Karpas-422 (cell line): Measurements from ENCODE around the gene NDFIP2. TPM values are rescaled to one million over a fixed set of nuclear protein-coding genes. Genes with fewer than 3 reads are reported as not detected.
A peak's percentile ranks its signal among the peaks of the same experiment; 100 is the strongest.

Experiments
- DNase-seq: peaks from one replicate; pipeline ENCODE4 v3.0.0-alpha.2; 2015
- H2AFZ ChIP-seq: fragments of 200-600 bp; sonication (generic); 2 replicates; pipeline ENCODE4 v1.6.1; 2014; ENCODE audit warnings: antibody characterized with exemption, low read length, mixed read lengths
- H3K27ac ChIP-seq: fragments of 200-600 bp; sonication (generic); 2 replicates; pipeline ENCODE4 v1.5.1; 2014; ENCODE audit warnings: mild to moderate bottlenecking, low read length, moderate library complexity
- H3K27me3 ChIP-seq: fragments of 200-600 bp; sonication (generic); 2 replicates; pipeline ENCODE4 v1.6.1; 2014; ENCODE audit warnings: low read length, mixed read lengths
- H3K36me3 ChIP-seq: fragments of 200-600 bp; sonication (generic); 2 replicates; pipeline ENCODE4 v1.6.1; 2014; ENCODE audit warnings: low read length, mixed read lengths; ENCODE audit not compliant: insufficient read depth
- H3K4me1 ChIP-seq: fragments of 200-600 bp; sonication (generic); 2 replicates; pipeline ENCODE4 v1.6.1; 2014; ENCODE audit warnings: mild to moderate bottlenecking, low read length, mixed read lengths
- H3K4me2 ChIP-seq: fragments of 200-600 bp; sonication (generic); 2 replicates; pipeline ENCODE4 v1.6.1; 2014; ENCODE audit warnings: low read length, low read depth, mild to moderate bottlenecking; ENCODE audit not compliant: poor library complexity, severe bottlenecking
- H3K4me3 ChIP-seq: fragments of 200-600 bp; sonication (generic); 2 replicates; pipeline ENCODE4 v1.5.1; 2014; ENCODE audit warnings: mild to moderate bottlenecking, antibody characterized with exemption, low read length, mixed read lengths
- H3K79me2 ChIP-seq: fragments of 200-600 bp; sonication (generic); 2 replicates; pipeline ENCODE4 v1.6.1; 2014; ENCODE audit warnings: mild to moderate bottlenecking, low read length, mixed read lengths
- H3K9ac ChIP-seq: fragments of 200-600 bp; sonication (generic); 2 replicates; pipeline ENCODE4 v1.6.0; 2014; ENCODE audit warnings: low read length
- H3K9me2 ChIP-seq: fragments of 200-600 bp; sonication (generic), shearing (Covaris generic); replicated peaks from 2 replicates; pipeline ENCODE4 v1.6.0; 2014; ENCODE audit warnings: mild to moderate bottlenecking, low read length, moderate library complexity; ENCODE audit not compliant: insufficient read depth
- H3K9me3 ChIP-seq: fragments of 300-700, 200-600 bp; sonication (generic); 2 replicates; pipeline ENCODE4 v1.6.1; 2014; ENCODE audit warnings: low read length, mixed read lengths
- H4K20me1 ChIP-seq: fragments of 200-600 bp; sonication (generic); 2 replicates; pipeline ENCODE4 v1.6.1; 2014; ENCODE audit warnings: mild to moderate bottlenecking, antibody characterized with exemption, low read length, low read depth; ENCODE audit not compliant: insufficient read depth
- total RNA-seq: library from RNA; depleted of rRNA; stranded (reverse); fragments of >200 nt; shearing (Covaris generic); gene quantifications from 2 replicates; pipeline ENCODE4 v1.2.3, GENCODE V29; 2014; ENCODE audit warnings: low replicate concordance

Gene NDFIP2
- total RNA-seq, 1 experiment from 2014 or later, result 30.2 TPM

DNA sequence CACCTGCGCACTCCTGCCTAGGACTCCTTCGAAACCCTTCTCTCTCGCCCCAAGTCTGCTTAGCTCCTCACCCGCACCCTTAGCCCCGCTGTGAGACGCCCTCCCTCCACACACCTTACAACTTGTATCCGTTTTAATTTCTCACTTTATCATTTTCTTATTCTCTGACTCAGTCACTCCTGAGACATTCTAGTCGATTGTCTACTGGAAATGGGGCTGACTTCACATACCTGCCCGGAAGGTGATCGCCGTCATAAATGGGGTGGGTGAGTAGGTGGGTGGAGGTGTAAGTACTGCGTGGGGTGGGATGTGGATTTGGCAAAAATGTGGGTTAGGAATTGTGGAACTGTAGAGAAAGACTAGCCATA is 714 bp downstream of the NDFIP2 start:
- Histone ChIP-seq H3K4me2 (peak overlapping the region; percentile 100), H3K4me3 (peak overlapping the region; percentile 92), H4K20me1 (0 out of 2 replicates have a peak, but pooled peaks cover 15% of the 10 kb centered on the region), H3K9me2 (no peaks in the 10 kb centered on the region), H3K27ac (no peak overlapping the region), H3K9me3 (no peaks in the 10 kb centered on the region), H3K4me1 (peaks cover 22% of the 10 kb centered on the region), H3K36me3 (no peaks in the 10 kb centered on the region), H3K79me2 (peaks cover 8% of the 10 kb centered on the region), H3K27me3 (no peaks in the 10 kb centered on the region), H3K9ac (peak overlapping the region; percentile 89), H2AFZ (peak overlapping the region; percentile 99)
- DNase-seq, result peak; percentile 65

DNA sequence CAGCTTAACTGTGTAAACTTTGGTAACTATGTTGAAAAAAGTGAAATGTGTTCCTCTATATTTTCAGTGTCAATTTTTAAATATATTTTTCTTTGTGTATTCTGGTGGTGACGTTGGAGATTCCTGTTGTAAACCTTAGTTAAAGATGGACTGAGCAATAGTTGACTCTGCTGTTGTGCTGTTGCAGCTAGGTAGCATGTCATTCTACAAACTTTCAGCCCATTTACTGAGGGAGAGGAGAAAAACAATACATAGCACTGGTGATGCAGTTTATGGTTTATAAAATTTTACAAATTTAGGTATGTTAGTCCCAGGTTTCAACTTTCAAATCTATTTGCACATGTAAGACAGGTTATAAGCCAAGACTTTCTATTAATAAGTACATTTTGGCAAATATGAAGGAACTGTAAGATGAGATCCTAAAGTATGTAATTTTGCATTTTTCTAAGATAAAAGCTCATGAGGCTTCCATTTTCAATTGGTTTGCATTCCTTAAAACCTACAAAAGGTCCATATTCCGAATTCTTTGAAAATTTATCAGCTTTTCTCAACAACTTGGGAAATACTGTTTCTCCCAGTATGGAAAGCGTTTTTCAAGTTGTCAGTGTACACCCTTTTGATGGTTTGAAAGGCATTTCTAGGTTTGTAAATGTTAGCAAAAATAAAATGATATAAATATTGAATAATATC is 1.5 kb downstream of the NDFIP2 start:
- H3K4me3 ChIP-seq, result peak overlapping the region; percentile 92
- no peaks in the 10 kb centered on the region for H3K36me3 ChIP-seq
- H3K27ac ChIP-seq, result no peak overlapping the region
- no peaks in the 10 kb centered on the region for H3K27me3 ChIP-seq
- H3K4me2 ChIP-seq, result peak overlapping the region; percentile 100
- 0 out of 2 replicates have a peak, but pooled peaks cover 19% of the 10 kb centered on the region for H4K20me1 ChIP-seq
- no peak for DNase-seq
- peaks cover 8% of the 10 kb centered on the region for H3K79me2 ChIP-seq
- peak overlapping the region; percentile 89 for H3K9ac ChIP-seq
- no peaks in the 10 kb centered on the region for H3K9me3 ChIP-seq
- H3K4me1 ChIP-seq, result peaks cover 22% of the 10 kb centered on the region
- H2AFZ ChIP-seq, result no peak overlapping the region
- H3K9me2 ChIP-seq, result no peaks in the 10 kb centered on the region

DNA sequence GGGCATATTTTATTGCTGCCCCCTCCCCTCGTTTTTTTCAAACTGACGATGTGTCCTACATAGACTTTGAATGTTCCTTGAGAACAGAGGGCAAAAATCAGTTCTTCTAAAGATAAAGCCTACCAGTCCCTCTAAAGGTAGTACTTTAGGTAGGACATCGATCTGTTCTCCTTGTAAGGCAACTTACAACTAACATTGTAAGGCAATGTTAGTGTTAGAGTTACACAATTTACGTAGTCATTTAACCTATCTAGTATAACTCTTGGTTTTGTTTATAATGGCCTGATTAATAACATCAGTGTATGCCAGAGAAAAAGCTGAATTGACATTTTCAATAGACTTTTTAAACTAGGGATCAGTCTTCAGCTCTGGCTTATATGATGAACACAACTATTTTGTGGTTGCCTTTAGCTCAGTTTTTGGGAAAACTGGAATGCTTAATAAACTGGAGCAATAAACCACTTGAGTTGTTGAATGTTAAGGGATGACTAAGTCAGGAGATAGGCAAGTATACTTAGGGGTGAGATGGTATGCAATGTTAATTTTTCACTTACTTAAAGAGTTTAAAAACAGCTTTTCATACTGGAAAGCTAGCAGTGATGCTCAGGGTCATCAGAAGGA is 2.2 kb downstream of the NDFIP2 start:
- Histone ChIP-seq H3K9me3 (no peaks in the 10 kb centered on the region), H3K27ac (no peak overlapping the region), H3K4me1 (peaks cover 22% of the 10 kb centered on the region), H3K9me2 (no peaks in the 10 kb centered on the region), H3K27me3 (no peaks in the 10 kb centered on the region), H3K9ac (no peak overlapping the region), H4K20me1 (0 out of 2 replicates have a peak, but pooled peaks cover 19% of the 10 kb centered on the region), H3K79me2 (peaks cover 8% of the 10 kb centered on the region), H2AFZ (no peak overlapping the region), H3K4me2 (no peak overlapping the region), H3K36me3 (no peaks in the 10 kb centered on the region), H3K4me3 (no peak overlapping the region)
- DNase-seq, result no peak

DNA sequence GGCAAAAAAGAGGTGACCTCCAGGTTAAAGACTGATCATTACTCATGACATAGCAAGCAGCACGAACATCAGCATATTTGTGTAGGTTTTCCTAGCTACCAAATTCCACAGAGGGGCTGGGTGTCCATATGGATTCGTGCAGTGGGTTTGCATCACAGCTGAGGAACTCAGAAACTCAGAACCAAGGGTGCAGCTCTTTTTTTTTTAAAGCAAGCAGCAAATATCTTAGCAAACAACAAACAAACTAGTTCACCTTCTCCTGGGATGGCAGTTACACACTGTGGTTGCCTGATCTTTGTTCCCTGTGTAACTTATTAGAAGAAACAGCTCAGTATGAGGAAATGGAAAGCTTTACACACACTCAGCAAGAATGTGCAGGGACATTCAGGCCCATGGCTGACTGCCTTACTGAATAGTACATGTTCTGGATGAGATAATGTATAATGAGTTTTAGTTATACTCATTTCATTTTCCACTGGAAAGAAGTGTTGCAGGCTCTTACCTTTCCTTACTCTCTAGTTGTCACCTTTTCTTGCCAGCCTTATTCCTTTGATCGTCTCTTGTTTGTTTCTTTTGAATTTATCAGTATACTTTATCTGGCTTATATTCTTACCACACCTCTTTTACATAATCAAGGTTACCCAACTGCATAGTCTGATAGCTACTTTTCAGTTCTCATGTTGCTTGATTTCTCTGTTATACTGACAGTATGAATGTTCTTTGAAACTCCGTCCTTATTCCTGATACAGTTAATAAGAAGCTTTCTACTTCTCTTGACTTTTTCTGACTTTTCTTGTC is 4.3 kb downstream of the NDFIP2 start:
- peaks cover 22% of the 10 kb centered on the region for H3K4me1 ChIP-seq
- no peaks in the 10 kb centered on the region for H3K9me3 ChIP-seq
- H3K4me3 ChIP-seq, result no peak overlapping the region
- H3K79me2 ChIP-seq, result peaks cover 17% of the 10 kb centered on the region
- H4K20me1 ChIP-seq, result peaks cover 24% of the 10 kb centered on the region; the same call in 1 of the 2 replicates
- no peak for DNase-seq
- no peak overlapping the region for H3K9ac ChIP-seq
- no peak overlapping the region for H3K27ac ChIP-seq
- H2AFZ ChIP-seq, result no peak overlapping the region
- no peaks in the 10 kb centered on the region for H3K36me3 ChIP-seq
- no peaks in the 10 kb centered on the region for H3K27me3 ChIP-seq
- H3K4me2 ChIP-seq, result no peak overlapping the region
- 0 out of 2 replicates have a peak, but pooled peaks cover 3% of the 10 kb centered on the region for H3K9me2 ChIP-seq

DNA sequence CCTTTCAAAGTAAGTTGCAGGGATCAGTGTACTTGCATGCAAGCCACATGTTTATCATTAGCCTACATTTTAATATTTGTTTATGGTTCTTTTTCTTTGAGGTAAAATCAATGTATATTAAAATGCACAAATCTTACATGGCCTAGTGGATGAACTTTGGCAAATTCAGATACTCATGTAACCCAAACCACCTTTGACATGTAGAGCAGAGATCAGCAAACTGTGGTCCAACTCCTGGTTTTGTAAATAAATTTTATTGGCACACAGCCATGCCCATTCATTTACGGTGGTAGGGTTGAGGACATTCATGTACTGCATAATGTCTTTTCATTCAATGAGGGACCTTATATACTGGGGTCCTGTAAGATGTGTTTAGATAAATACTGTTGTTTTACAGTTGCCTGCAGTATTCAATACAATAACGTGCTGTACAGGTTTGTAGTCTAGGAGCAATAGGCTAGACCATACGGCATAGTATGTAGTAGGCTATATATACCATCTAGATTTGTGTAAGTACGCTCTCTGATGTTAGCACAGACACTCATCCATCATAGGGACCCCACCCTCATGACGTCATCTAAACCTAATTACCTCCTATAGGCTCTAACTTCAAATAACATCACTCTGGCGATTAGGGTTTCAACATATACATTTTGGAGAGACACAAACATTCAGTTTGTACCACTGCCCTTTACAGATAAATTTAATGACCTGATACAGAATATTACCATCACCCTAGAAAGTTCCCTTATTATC is 5.7 kb downstream of the NDFIP2 start:
- no peaks in the 10 kb centered on the region for H3K36me3 ChIP-seq
- H2AFZ ChIP-seq, result no peak overlapping the region
- peaks cover 16% of the 10 kb centered on the region for H3K79me2 ChIP-seq
- DNase-seq, result no peak
- H3K9ac ChIP-seq, result no peak overlapping the region
- no peak overlapping the region for H3K27ac ChIP-seq
- peaks cover 26% of the 10 kb centered on the region; the same call in 1 of the 2 replicates for H4K20me1 ChIP-seq
- H3K9me3 ChIP-seq, result no peaks in the 10 kb centered on the region
- 0 out of 2 replicates have a peak, but pooled peaks cover 3% of the 10 kb centered on the region for H3K9me2 ChIP-seq
- no peak overlapping the region for H3K4me3 ChIP-seq
- H3K27me3 ChIP-seq, result no peaks in the 10 kb centered on the region
- no peak overlapping the region for H3K4me2 ChIP-seq
- H3K4me1 ChIP-seq, result peaks cover 22% of the 10 kb centered on the region

DNA sequence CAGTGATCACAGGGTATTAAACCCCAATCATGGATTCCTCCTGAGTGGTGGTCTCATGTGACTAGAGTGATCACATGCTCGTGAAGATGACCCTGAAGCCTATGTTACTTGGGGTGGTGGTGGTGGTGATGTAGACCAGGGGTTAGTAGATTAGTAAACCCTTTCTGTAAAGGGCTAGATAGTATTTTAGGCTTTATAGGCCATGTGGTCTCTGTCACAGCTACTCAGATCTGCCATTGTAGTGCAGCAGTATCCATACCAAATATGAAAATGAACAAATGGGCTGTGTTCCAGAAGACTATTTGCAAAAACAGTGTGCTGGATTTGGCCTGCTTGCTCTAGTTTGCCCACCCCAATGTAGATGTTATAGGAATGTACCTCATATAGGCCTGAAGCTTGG is 9.4 kb downstream of the NDFIP2 start:
- no peaks in the 10 kb centered on the region for H3K36me3 ChIP-seq
- no peak overlapping the region for H3K4me2 ChIP-seq
- peaks cover 47% of the 10 kb centered on the region for H4K20me1 ChIP-seq
- H2AFZ ChIP-seq, result no peak overlapping the region
- H3K9me3 ChIP-seq, result no peaks in the 10 kb centered on the region
- H3K9me2 ChIP-seq, result 0 out of 2 replicates have a peak, but pooled peaks cover 3% of the 10 kb centered on the region
- DNase-seq, result no peak
- H3K27me3 ChIP-seq, result no peaks in the 10 kb centered on the region
- no peak overlapping the region for H3K4me3 ChIP-seq
- H3K9ac ChIP-seq, result no peak overlapping the region
- H3K4me1 ChIP-seq, result peaks cover 6% of the 10 kb centered on the region
- peaks cover 12% of the 10 kb centered on the region for H3K79me2 ChIP-seq
- no peak overlapping the region for H3K27ac ChIP-seq

DNA sequence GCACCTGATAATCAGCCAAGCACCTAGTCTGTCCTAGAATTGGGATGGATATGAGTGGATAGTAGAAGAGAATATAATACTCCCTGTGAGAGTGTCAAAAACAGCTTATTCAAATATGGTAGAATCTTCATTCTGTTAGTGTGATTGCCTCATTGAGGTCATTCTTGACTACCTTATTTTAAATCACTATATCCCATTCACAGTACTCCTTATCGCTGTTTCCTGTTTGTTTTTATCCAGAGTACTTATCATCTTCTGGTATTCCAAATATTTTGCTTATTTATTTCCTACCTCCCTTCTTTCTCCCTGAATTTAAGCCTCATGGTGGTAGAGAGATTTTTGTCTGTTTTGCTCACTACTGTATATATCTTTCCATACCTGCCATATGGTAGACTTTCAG is 9.9 kb downstream of the NDFIP2 start:
- no peak overlapping the region for H2AFZ ChIP-seq
- no peaks in the 10 kb centered on the region for H3K9me3 ChIP-seq
- peaks cover 6% of the 10 kb centered on the region for H3K4me1 ChIP-seq
- no peak for DNase-seq
- H3K79me2 ChIP-seq, result peaks cover 12% of the 10 kb centered on the region
- no peak overlapping the region for H3K27ac ChIP-seq
- H3K4me2 ChIP-seq, result no peak overlapping the region
- no peaks in the 10 kb centered on the region for H3K36me3 ChIP-seq
- H3K9me2 ChIP-seq, result 0 out of 2 replicates have a peak, but pooled peaks cover 3% of the 10 kb centered on the region
- no peaks in the 10 kb centered on the region for H3K27me3 ChIP-seq
- no peak overlapping the region for H3K4me3 ChIP-seq
- H3K9ac ChIP-seq, result no peak overlapping the region
- H4K20me1 ChIP-seq, result peaks cover 46% of the 10 kb centered on the region
